NCI-H82 treated with DMSO at 0.1 percent for 48 hours (cell line): Measurements from ENCODE around the gene EAF1.
"Not testable (repeated sequence)": the region's sequence is repeated elsewhere in the genome, so short reads cannot be mapped to it uniquely, and the experiment has no call there.

Experiments used
- DNase-seq: peaks from one replicate; lab custom pipeline; 2025; ENCODE audit not compliant: unreplicated experiment; lab: John Stamatoyannopoulos, UW

EAF1 gene

GRCh38 chr3:15427182-15427880, at the start of gene EAF1, which contains the start of gene METTL6:
TSS of gene EAF1 (plus strand) at chr3:15427598. CDS start at chr3:15427780, 182 bp downstream.
TSS of gene METTL6 (minus strand) at chr3:15427544. CDS start at chr3:15426511, 1,033 bp downstream.
- peak; percentile 2 for DNase-seq

GRCh38 chr3:15377961-15378791, 49.2 kb upstream of the EAF1 start:
- DNase-seq: peak; percentile 73

GRCh38 chr3:15380980-15381890, 46.2 kb upstream of the EAF1 start:
- DNase-seq: no peak

- no peak for DNase-seq
Observed at GRCh38 chr3:15382405-15382923, 44.9 kb upstream of the EAF1 start.

GRCh38 chr3:15384510-15385237, 42.7 kb upstream of the EAF1 start:
- DNase-seq: no peak

- not testable (repeated sequence) for DNase-seq
Observed at GRCh38 chr3:15385238-15385695, 42.1 kb upstream of the EAF1 start.

GRCh38 chr3:15385901-15386653, 41.3 kb upstream of the EAF1 start:
- no peak for DNase-seq

GRCh38 chr3:15386654-15386955, 40.8 kb upstream of the EAF1 start:
- DNase-seq: not testable (repeated sequence)

GRCh38 chr3:15387171-15387581, 40.2 kb upstream of the EAF1 start:
- no peak for DNase-seq

GRCh38 chr3:15387735-15388134, 39.7 kb upstream of the EAF1 start:
- no peak for DNase-seq

GRCh38 chr3:15388335-15388734, 39.1 kb upstream of the EAF1 start:
- not testable (repeated sequence) for DNase-seq

GRCh38 chr3:15390460-15390859, 36.9 kb upstream of the EAF1 start:
- no peak for DNase-seq

- DNase-seq: no peak
Observed at GRCh38 chr3:15391007-15391406, 36.4 kb upstream of the EAF1 start.

GRCh38 chr3:15393252-15393651, 34.1 kb upstream of the EAF1 start:
- not testable (repeated sequence) for DNase-seq

GRCh38 chr3:15398731-15399133, 28.7 kb upstream of the EAF1 start:
- DNase-seq: peak; percentile 3

- no peak for DNase-seq
Observed at GRCh38 chr3:15399970-15400369, 27.4 kb upstream of the EAF1 start.

- no peak for DNase-seq
Observed at GRCh38 chr3:15401936-15402335, 25.5 kb upstream of the EAF1 start.

- no peak for DNase-seq
Observed at GRCh38 chr3:15403495-15403894, 23.9 kb upstream of the EAF1 start.

- no peak for DNase-seq
Observed at GRCh38 chr3:15403965-15404364, 23.4 kb upstream of the EAF1 start.

- DNase-seq: no peak
Observed at GRCh38 chr3:15404767-15405166, 22.6 kb upstream of the EAF1 start.
